Stimulated activated CD4-positive, alpha-beta T cell treated with anti-CD3 and anti-CD28 coated beads, Interleukin-2, amount 100 ng/mL, for 4 hours (primary cell): ENCODE data around the gene ELOVL7.
"Not testable (repeated sequence)": the region's sequence is repeated elsewhere in the genome, so short reads cannot be mapped to it uniquely, and the experiment has no call there.

ENCODE experiments used
- DNase-seq: peaks from one replicate; pipeline ENCODE4 v3.0.0-alpha.2; 2020; ENCODE audit warnings: low read depth

Gene ELOVL7

DNA sequence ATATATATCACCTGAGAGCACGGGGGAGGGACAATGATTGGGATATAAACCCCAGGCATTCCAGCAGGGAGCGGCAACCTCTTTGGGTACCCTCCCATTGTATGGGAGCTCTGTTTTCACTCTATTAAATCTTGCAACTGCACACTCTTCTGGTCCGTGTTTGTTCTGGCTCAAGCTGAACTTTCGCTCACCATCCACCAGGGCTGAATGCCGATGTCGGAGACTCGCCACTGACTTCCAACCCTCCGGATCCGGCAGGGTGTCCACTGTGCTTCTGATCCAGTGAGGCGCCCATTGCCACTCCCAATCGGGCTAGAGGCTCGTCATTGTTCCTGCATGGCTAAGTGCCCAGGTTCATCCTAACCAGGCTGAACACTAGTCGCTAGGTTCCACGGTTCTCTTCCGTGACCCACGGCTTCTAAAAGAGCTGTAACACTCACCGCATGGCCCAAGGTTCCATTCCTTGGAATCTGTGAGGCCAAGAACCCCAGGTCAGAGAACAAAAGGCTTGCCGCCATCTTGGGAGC is 48.6 kb downstream of the ELOVL7 start:
- DNase-seq = not testable (repeated sequence)

DNA sequence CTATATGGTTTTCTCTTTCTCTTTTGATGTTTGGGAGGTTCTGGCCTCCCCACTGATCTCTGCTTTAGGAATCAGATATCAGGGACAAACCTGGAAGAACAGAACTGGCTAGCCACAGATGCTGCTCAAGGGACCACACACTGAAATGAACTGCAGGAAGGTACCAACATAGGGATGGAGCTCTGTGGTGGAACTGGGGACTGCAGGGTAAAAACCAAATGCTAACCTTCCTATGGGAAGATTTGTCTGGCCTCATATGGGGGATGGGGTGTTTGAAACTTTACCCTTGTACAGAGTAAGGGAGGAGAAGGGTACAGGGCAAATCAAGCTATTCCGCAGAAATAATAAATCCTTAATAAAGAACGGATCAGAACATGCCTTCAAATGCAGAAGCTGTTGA is 49.4 kb downstream of the ELOVL7 start:
- DNase-seq = no peak

DNA sequence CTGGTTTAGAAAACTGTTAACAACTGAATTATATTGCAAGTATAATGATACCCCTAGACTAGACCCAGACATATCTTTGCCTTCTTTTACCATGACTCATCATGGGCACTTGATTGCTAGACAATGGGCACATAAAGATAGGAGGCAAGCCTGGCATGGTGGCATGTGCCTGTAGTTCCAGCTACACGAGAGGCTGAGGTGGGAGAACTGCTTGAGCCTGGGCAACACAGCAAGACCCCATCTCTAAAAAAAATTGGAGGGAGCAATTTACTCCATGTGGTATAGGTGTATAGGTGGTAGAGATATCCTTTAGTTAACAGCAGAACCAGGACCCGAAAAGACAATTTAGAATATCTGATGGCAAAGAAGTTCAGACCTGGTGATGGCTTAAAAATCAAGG is 51.6 kb downstream of the ELOVL7 start:
- no peak for DNase-seq

DNA sequence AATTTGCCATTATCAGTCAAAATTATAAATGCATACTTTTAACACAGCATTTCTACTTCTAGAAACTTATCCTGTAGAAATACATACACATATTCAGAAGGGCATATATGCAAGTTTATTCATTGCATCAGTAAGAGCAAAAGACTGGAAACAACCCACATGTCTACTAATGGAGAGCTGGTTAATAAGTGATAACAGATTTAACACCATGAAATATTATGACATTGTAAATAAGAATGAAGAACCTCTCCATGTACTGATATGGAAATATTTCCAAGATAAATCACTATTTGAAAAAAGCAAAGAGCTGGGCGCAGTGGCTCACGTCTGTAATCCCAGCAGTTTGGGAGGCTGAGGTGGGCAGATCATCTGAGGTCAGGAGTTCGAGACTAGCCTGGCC is 54.5 kb downstream of the ELOVL7 start:
- no peak for DNase-seq

DNA sequence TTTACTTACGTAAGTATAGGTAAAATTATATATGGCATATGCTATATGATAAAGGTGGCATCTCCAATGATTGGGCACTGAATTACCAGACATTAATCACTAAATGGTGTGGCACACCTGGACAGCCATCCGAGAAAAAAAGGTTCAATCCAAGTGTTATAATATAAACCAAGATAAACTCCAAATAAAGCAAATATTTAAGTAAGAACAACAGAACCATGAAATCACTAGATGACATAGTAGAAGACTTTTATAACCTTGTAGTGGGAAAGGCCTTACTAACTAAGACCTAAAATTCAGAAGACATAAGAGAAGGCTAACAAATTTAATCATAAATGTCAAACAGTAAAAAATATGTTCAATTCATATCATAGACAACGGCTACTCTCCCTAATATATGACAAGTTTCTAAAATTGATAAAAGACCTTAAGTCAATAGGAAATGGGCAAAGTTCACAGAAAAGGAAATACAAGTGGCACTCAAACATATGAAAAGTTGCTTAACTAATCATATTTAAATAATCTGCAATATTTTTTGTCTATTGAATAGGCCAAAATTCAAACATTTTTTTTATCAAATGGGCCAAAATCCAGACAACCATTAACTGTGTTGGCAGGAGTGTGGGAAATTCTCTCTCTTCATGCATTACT is 55.1 kb downstream of the ELOVL7 start:
- DNase-seq = no peak

DNA sequence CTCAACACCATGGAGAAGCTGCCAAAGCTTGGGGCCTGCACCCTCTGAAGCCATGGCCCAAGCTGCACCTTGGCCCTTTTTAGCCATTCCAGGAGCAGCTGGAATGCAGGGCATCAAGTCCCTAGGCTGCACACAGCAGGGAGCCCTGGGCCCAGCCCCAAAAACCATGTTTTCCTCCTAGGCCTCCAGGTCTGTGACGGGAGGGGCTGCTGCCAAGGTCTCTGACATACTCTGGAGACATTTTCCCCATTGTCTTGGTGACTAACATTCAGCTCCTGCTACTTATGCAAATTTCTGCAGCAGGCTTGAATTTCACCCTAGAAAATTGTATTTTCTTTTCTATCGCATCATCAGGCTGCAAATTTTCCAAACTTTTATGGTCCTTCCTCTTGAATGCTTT is 64.6 kb downstream of the ELOVL7 start:
- no peak for DNase-seq

DNA sequence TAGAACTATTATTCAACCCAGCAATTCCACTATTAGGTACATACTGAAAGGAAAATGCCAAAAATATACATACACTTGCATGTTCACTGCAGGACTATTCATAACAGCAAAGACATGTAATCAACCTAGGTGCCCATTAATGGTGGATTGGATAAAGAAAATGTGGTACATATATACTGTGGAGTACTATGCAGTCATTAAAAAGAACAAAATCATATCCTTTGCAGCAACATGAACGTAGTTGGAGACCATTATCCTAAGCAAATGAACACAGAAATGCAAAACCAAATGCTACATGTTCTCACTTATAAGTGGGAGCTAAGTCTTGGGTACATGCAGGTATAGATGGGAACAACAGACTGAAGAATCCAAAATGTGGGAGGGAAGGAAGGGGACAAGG is 67.7 kb downstream of the ELOVL7 start:
- DNase-seq = no peak

DNA sequence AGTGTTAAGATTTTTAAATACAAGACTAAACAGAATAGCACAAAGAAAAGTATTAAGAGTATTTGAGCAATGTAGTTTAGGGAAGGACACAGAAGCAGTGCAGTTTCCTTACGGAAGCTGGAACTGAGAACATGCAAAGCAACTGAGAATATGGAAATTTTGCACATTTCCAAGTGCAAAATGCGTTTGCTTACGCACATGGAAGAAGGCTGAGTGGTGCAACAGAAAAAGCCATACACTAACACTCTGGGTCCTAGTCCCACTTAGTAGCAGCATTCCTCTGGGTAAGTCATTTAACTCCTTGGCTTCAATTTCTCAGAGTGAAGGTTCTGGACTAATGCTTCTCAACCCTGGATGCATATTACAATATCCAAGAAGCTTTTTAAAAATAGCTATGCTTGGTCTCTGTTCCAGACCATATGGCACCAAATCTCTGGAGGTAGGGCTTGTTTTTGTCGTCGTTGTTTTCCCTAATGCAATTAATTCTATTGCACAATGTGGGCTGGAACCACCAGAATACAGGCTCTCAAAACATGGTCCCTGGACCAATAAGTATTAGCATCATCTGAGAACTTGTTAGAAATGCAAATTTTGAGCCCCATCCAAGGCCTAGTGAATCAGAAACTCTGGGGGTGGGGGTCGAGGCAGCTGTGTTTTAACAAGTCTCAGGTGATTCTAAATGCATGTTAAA is 78.9 kb downstream of the ELOVL7 start:
- no peak for DNase-seq

DNA sequence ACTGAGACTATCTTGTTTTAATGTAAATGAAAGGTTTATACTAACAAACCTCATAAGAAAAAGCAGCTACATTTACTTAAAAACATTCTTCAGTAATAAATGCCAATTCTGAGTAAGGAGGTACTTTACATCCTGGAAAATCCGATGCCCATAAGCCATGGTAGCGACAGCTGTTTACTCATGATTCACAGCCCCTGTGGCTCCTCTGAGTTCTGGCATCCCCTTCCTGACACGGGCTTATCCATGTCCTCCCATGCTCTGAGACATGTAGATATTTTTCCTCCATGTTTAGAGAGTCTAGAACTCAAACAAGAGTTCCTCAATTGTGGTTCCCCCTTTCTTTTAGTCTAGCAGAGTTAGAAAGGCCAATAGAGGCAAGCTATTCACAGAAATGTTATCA is 81.0 kb downstream of the ELOVL7 start:
- DNase-seq = no peak

DNA sequence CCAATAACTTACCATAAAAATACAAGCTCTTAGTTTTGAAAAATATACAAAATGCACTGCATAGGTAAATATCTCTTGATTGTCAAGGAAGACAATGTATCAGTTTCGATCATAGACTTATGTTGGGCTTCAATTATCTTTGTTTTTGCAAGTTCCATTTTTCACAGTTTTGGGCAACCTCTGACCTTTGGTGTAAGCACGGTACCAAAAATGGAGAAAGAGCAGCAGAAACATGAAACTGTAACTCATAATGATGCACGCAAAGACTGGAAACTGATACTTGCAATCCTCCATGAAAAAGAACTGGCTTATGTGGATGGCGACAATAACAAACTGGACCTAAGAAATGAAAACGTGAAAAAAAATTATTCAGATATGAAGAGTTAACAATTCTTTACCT is 89.6 kb downstream of the ELOVL7 start:
- DNase-seq = no peak

DNA sequence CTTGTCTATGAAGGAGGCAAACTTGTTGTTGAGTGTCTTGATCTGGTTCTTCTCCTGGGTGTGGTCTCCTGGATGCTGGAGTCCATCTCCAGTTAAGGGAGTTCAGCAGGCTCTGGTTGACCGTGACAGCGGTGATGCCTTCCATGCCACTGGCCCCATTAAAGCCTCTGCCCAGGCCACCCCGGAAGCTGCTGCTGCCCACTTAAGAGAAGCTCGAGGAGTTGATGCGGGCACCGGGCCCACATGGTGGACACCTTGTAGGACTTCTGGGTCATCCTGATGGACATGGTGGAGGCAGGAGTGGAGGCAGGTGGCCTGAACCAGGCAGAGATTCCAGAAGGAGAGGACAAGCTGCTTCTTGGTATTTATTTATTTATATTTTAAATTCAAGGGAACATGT is 99.4 kb downstream of the ELOVL7 start:
- DNase-seq = no peak

DNA sequence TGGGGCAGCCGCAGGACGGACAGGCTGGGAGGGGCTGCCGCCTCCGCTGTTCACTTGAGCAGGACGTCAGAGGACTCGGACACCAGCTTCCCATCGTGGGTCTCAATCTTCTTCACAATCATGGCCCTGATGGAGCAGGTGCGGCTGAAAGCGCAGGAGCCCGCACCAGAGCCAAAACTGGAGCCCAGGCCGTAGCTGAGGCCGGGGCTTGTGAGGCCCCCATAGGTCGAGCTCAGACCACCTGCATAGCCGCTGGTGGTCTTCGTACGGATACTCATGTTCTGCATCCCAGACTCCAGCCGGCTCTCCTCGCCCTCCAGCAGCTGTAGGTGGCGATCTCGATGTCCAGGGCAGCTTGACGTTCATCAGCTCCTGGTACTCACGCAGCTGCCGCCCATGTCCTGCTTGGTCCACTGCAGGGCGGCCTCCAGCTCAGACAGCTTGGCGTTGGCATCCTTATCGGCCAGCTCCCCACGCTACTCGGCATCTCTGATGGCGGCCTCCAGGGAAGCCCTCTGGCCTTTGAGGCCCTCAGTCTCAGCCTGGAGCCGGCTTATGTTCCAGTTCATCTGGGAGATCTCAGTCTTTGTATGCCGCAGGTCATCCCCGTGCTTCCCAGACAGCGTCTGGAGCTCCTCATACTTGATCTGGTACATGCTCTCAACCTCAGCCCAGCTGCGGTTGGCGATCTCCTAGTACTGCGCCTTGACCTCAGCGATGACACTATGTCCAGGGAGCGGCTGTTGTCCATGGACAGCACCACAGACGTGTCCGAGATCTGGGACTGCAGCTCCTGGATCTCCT is 100.4 kb downstream of the ELOVL7 start:
- no peak for DNase-seq

DNA sequence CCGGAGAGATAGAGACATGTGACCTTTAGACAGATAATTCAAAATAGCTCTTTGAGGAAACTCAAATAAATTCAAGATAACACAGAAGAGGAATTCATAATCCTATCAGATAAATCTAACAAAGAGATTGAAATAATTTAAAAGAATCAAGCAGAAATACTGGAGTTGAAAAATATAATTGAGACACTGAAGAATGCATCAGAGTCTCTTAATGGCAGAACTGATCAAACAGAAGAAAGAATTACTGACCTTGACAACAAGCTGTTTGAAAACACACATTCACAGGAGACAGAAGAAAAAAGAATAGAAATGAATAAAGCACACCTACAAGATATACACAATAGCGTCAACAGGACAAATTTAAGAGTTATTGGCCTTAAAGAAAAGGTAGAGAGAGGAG is 103.7 kb downstream of the ELOVL7 start:
- DNase-seq = no peak

DNA sequence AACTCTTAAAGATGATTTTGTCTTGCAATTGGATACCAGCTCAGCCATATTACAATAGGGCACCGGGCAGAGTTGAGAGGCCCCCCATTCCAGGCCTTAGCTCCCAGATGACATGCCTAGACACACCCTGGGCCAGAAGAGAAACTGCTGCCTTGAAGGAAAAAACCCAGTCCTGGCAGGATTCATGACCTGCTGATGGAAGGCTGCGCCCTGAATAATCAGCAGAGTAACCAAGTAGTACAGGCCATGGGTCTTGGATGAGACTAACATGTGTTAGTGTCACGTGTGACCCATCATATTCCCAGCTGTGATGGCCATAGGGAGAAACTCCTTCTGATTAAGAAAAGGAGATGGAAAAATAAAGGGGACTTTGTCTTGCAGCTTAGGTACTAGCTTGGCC is 105.1 kb downstream of the ELOVL7 start:
- DNase-seq = no peak

DNA sequence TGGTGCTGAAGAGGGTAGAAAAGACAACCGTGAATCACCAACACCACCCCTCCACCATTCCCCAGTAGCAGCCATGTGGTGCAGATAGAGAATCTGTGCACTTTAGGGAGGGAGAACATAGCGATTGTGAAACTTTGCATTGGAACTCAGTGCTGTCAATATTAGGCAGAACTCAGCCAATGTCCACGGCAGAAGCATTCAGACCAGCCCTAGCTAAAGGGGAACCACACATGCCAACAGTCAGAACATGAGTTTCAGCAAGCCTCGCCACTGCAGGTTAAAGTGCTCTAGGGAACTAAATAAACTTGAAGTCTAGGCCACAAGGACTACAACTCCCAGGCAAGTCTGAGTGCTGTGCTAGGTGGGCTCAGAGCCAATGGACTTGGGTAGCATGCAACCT is 105.6 kb downstream of the ELOVL7 start:
- no peak for DNase-seq

DNA sequence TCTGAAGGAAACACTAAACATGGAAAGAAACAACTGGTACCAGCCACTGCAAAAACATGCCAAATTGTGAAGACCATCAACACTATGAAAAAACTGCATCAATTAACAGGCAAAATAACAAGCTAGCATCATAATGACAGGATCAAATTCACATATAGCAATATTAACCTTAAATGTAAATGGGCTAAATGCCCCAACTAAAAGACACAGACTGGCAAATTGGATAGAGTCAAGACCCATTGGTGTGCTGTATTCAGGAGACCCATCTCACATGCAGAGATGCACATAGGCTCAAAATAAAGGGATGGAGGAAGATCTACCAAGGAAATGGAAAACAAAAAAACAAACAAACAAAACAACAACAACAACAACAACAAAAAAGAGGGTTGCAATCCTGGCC is 113.2 kb downstream of the ELOVL7 start:
- not testable (repeated sequence) for DNase-seq

DNA sequence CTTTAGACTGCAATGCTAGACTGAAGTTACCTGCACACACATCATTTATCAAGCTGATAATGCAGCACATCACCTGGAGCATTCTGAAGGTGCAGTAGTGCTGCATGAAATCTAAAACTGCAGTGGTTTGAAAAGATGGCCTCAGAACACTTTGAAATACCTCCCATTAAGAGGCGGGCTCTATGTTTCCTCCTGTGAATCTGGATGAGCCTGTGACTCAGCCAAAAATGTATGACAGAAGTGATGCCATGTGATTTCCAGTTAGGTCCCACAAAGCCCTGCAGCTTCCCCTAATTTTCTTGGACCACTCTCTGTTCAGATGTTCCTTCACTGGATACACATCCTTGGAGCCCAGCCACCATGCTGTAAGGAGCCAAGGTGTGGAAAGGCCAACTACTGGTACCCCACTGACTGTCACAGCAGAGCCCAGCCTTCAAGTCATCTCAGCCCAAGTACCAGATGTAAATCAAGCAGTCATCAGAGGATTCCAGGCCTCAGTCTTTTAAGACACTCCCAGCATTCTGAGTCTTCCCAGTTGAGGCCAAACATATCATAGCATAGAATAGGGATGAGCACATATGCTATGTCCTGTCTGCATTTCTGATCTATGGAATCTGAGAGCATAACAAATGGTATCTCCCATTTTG is 116.9 kb downstream of the ELOVL7 start:
- DNase-seq = no peak

DNA sequence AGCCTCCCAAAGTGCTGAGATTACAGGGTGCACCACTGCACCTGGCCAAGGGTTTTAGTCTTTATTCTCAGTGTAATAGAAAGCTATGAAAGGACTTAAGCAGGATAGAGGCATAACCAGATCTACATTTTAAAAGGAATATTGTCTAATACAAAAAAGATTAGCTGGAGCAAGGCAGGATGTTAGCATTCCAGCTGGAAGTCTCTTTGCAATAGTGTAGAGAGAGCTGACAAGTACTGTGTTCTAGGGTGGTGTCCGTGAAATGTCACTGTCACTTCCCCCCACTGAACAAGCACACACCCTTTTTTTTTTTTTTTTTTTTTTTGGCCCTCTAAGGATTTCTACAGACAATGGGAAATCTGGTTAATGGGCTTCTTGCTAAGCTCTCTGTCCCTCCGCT is 119.9 kb downstream of the ELOVL7 start:
- DNase-seq = no peak

DNA sequence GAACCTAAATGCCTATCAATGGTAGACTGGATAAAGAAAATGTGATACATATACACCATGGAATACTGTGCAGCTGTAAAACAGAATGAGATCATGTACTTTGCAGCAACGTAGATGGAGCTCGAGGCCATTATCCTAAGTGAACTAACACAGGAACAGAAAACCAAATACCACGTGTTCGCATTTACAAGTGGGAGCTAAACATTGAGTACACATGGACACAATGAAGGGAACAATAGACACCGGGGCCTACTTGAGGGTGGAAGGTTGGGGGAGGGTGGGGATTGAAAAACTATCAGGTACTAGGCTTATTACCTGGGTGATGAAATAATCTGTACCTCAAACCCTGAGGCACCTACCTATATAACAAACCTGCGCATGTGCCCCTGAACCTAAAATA is 121.7 kb downstream of the ELOVL7 start:
- no peak for DNase-seq

DNA sequence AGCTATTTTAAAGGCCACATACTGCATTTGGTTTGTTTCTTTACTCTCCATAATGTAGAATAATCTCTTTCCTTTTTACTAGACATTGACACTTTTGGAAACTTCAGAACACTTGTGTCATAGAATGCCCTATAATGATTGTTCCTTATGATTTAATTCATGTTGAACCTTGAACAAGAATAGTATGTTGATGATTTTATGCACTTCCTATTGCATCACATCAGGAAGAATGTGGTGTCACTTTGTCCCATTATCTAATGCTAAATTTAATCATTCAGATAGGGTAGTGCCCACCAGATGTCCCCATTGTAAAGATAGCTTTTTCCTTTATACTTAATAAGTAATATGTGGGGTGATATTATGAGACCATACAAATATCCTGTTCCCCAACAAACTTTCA is 124.7 kb downstream of the ELOVL7 start:
- DNase-seq = no peak

DNA sequence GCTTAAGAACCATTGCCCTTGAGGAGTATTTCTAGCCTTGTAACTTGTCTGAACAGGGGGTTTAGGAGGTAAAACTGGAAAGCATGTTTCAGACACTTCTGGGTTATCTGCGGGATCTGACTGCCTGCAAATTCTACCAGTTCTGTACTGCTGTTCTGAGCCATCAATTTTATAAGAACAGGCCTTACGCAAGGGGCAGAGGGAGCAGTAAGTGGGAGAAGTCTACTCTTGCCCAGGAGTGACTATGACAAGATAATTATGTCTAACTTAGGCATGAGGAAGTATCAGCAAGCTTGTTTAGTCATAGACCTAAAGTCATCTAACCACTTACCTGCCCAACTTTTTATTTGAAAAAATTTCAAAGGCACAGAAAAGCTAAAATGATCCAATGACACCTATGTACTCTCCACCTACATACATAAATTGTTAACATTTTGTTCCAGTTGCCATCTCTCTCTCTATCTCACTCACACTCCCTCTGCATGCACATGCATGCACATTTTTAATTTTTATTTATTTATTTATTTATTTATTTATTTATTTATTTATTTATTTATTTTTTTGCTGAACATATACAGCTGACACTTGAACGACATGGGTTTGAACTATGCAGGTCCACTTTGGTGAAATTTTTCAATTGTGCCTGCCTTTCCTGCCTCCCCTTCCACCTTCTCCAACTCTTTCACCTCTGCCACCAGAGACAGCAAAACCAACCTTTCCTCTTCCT is 125.7 kb downstream of the ELOVL7 start:
- DNase-seq = no peak
